ENCODE data around the gene S100A5. TPM values are rescaled to one million over a fixed set of nuclear protein-coding genes. Genes with fewer than 3 reads are reported as not detected.

The S100A5 gene
- total and polyA plus RNA-seq, 10 of the 15 experiments (the other 5 are each of a cell fraction or from before 2014, with no cell fraction given) = 0.47 to 0.75 (median 0.56) TPM; not detected in 6

DNA sequence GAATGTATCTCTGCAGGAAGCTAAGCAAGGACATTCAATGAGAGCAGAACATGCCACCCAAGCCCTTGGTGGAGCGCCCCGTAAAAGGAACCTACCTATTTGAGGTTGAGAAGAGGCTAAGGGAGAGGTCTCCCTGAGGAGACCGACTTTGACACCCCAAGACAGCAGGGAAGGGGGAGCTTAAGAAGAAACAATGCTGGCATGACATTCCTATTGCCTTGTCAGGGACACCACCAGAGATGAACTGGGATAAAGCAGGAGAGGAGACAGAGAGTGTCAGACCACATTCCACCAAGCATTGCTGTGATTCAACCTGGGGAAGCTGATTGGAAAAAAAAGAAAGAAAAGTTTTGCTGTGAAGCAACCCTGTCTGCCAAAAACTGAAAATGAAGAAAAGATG, 38.2 kb upstream of the S100A5 start:
- ChIA-PET CTCF (interaction anchor here (0.7 to 1.8 kb wide), 4 partner anchors 11 to 61 kb away, joined by 3 to 5 read pairs (median 3); no protein-coding TSS in a partner anchor), RAD21 (ENCODE audit: unreplicated experiment) (no interaction called here)
- no peak for FAIRE-seq

More for the DNA sequence above, 38.2 kb upstream of the S100A5 start:
- no peaks in the 10 kb centered on the region for H3K9me3 ChIP-seq (replicated peaks; ENCODE audit: control insufficient read depth, insufficient read depth, low read length)
- no peak overlapping the region for H3K4me3 ChIP-seq
- no peaks in the 10 kb centered on the region for H3K79me2 ChIP-seq (ENCODE audit: control insufficient read depth, insufficient read depth, low read length)
- no peaks in the 10 kb centered on the region for H4K20me1 ChIP-seq (ENCODE audit: control insufficient read depth, insufficient read depth)
- no TSS peak for BruUV-seq (replicated peaks)
- H3K27me3 ChIP-seq (replicated peaks in 1 of 2; ENCODE audit: control insufficient read depth in 2 of 2, insufficient read depth in 2 of 2, low read length in 1 of 2) = no peaks in the 10 kb centered on the region
- H3K27ac ChIP-seq (ENCODE audit: control insufficient read depth, insufficient read depth) = no peak overlapping the region
- no peak overlapping the region for H2AFZ ChIP-seq (ENCODE audit: control insufficient read depth, low read depth, low read length)
- H3K4me2 ChIP-seq (ENCODE audit: control insufficient read depth, insufficient read depth) = no peak overlapping the region
- SMC1A ChIA-PET (ENCODE audit: uncharacterized antibody, unreplicated experiment) = interaction anchor here (1.3 kb wide), 1 partner anchor 47 kb away, joined by 3 read pairs; no protein-coding TSS in a partner anchor
- intact Hi-C loops (cut with micrococcal nuclease; ENCODE audit: unreplicated experiment) (no loop called here), in situ Hi-C loops (cut with MboI) (no loop called here)
- DNase-seq (ENCODE audit: low read depth, low spot score) = no peak
- no peak for ATAC-seq
- H3K4me1 ChIP-seq (ENCODE audit: control insufficient read depth, insufficient read depth, low read length) = no peaks in the 10 kb centered on the region
- no peaks in the 10 kb centered on the region for H3K36me3 ChIP-seq (ENCODE audit: control insufficient read depth in 2 of 2, insufficient read depth in 2 of 2, low read length in 1 of 2)
- TF ChIP-seq, protein P1, sequence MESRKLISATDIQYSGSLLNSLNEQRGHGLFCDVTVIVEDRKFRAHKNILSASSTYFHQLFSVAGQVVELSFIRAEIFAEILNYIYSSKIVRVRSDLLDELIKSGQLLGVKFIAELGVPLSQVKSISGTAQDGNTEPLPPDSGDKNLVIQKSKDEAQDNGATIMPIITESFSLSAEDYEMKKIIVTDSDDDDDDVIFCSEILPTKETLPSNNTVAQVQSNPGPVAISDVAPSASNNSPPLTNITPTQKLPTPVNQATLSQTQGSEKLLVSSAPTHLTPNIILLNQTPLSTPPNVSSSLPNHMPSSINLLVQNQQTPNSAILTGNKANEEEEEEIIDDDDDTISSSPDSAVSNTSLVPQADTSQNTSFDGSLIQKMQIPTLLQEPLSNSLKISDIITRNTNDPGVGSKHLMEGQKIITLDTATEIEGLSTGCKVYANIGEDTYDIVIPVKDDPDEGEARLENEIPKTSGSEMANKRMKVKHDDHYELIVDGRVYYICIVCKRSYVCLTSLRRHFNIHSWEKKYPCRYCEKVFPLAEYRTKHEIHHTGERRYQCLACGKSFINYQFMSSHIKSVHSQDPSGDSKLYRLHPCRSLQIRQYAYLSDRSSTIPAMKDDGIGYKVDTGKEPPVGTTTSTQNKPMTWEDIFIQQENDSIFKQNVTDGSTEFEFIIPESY (IDR thresholded peaks at IDR 0.05) = no peak
- TF ChIP-seq CREB1 (IDR thresholded peaks at IDR 0.05; ENCODE audit: low read depth) (no peak), TARDBP (IDR thresholded peaks at IDR 0.05; ENCODE audit: borderline replicate concordance) (no peak), NFYA (IDR thresholded peaks at IDR 0.05; ENCODE audit: borderline replicate concordance, low read depth, low read length) (no peak), WRNIP1 (IDR thresholded peaks at IDR 0.05; ENCODE audit: borderline replicate concordance, low read depth, low read length) (no peak), ZZZ3 (IDR thresholded peaks at IDR 0.05; ENCODE audit: control insufficient read depth, insufficient read length, low read depth) (no peak), RUNX3 (IDR thresholded peaks at IDR 0.05; ENCODE audit: low read length) (no peak), TAF1 (IDR thresholded peaks at IDR 0.05; ENCODE audit: borderline replicate concordance, low read depth, low read length) (no peak), HDAC2 (IDR thresholded peaks at IDR 0.05) (no peak), DPF2 (IDR thresholded peaks at IDR 0.05) (no peak), MYC (IDR thresholded peaks at IDR 0.05; ENCODE audit: insufficient read depth, insufficient read length, insufficient replicate concordance, low read length, severe bottlenecking) (no peak), POLR2A (IDR thresholded peaks at IDR 0.05; ENCODE audit: low read depth, low read length) (no peak), MEF2A (IDR thresholded peaks at IDR 0.05; ENCODE audit: insufficient read depth, low read depth, low read length) (no peak), CHD1 (IDR thresholded peaks at IDR 0.05; ENCODE audit: low read depth, low read length) (no peak), RAD21 (IDR thresholded peaks at IDR 0.05; ENCODE audit: insufficient read depth, low read depth, low read length) (no peak), NFYB (IDR thresholded peaks at IDR 0.05; ENCODE audit: insufficient read depth, low read depth, low read length) (no peak), SREBF2 (IDR thresholded peaks at IDR 0.05; ENCODE audit: low read length) (no peak), CBFB (IDR thresholded peaks at IDR 0.05; ENCODE audit: low read depth) (no peak)
- TF ChIP-seq, protein P2, sequence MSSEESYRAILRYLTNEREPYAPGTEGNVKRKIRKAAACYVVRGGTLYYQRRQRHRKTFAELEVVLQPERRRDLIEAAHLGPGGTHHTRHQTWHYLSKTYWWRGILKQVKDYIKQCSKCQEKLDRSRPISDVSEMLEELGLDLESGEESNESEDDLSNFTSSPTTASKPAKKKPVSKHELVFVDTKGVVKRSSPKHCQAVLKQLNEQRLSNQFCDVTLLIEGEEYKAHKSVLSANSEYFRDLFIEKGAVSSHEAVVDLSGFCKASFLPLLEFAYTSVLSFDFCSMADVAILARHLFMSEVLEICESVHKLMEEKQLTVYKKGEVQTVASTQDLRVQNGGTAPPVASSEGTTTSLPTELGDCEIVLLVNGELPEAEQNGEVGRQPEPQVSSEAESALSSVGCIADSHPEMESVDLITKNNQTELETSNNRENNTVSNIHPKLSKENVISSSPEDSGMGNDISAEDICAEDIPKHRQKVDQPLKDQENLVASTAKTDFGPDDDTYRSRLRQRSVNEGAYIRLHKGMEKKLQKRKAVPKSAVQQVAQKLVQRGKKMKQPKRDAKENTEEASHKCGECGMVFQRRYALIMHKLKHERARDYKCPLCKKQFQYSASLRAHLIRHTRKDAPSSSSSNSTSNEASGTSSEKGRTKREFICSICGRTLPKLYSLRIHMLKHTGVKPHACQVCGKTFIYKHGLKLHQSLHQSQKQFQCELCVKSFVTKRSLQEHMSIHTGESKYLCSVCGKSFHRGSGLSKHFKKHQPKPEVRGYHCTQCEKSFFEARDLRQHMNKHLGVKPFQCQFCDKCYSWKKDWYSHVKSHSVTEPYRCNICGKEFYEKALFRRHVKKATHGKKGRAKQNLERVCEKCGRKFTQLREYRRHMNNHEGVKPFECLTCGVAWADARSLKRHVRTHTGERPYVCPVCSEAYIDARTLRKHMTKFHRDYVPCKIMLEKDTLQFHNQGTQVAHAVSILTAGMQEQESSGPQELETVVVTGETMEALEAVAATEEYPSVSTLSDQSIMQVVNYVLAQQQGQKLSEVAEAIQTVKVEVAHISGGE (CRISPR knock-in tag; IDR thresholded peaks at IDR 0.05) = no peak
- POLR2A ChIA-PET = no interaction called here
- 47% methylated on average over 3 of the region's 3 CpGs for WGBS (ENCODE audit: insufficient coverage, insufficient replicate concordance, low lambda C conversion rate, missing lambda C conversion rate)
- H3K9ac ChIP-seq (ENCODE audit: control insufficient read depth, insufficient read depth, low read length) = no peak overlapping the region

Measured in GM12878 (cell line).